CD4-positive, alpha-beta T cell treated with Interleukin-12 subunit alpha and Interleukin-12 subunit beta, for 1 hour (primary cell): ENCODE results near the gene RPS28.
"Not testable (repeated sequence)": the region's sequence is repeated elsewhere in the genome, so short reads cannot be mapped to it uniquely, and the experiment has no call there.

Experiments used
- DNase-seq: peaks from one replicate; pipeline ENCODE4 v3.0.0-alpha.2; 2020

Gene RPS28

DNA sequence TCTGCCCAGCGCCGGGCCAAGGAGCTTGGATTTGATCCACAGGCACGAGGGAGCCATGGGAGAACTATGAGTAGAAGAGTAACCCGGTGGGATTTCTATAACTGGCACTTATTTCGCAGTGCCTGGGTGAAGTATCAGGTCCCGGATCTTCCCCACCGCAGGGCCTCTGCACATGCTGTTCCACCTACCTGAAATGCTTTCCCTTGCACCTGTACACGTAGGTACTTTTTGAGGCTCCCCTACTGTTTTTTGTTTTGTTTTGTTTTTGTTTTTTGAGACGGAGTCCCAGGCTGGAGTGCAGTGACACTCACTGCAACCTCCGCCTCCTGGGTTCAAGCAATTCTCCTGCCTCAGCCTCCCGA is 22.2 kb downstream of the RPS28 start:
- no peak for DNase-seq

DNA sequence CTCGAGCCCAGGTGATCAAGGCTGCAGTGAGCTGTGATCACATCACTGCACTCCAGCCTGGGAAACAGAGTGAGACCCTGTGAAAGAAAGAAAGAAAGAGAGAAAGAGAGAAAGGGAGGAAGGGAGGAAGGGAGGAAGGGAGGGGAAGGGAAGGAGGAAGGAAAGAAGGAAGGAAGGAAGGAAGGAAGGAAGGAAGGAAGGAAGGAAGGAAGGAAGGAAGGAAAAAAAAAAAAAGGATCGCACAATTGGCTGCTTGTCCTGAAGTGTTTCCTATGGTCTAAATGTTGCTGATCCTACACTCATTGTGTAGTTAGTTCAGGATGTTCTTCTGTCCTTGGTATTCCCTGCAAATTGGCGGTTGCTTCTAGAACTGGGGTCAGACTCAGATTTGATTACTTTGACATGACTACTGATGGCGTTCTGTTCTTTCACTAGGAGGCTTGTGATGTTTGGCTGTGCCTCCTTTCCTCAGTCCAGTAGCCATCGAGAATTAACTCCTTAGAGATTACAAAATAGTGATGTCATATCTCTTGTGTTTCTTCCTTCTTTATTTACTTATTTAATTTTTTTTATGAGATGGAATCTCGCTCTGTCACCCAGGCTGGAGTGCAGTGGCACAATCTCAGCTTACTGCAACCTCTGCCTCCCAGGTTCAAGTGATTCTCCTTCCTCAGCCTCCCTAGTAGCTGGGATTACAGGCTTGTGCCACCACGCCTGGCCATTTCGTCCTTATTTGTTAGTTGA is 28.5 kb downstream of the RPS28 start:
- DNase-seq: not testable (repeated sequence)

DNA sequence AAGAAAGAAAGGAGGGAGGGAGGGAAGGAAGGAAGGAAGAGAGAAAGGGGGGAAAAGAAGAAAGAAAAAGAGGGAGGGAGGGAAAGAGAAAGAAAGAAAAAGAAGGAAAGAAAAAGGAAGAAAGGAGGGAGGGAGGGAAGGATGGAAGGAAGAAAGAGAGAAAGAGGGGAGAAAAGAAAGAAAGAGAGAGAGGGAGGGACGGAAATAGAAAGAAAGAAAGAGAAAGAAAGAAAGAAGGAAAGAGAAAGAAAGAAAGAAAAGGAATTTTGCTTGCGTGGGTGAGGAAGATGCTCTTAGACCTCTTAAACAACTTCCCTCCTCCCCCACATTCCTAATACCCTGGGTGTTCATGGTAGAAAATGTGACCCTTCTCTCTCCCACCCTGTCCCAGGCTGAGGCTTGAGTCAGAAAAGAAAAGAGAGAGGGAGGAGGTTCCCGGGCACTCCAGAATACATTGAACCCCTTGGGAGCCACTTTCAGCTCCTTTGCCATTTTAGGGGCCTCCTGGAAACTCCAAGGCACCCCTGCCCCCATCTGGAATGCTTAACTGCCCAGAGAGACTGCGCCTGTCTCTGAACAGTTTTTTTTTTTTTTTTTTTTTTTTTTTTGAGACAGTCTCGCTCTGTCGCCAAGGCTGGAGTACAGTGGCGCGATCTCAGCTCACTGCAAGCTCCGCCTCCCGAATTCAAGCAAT is 31.0 kb downstream of the RPS28 start:
- DNase-seq: no peak

DNA sequence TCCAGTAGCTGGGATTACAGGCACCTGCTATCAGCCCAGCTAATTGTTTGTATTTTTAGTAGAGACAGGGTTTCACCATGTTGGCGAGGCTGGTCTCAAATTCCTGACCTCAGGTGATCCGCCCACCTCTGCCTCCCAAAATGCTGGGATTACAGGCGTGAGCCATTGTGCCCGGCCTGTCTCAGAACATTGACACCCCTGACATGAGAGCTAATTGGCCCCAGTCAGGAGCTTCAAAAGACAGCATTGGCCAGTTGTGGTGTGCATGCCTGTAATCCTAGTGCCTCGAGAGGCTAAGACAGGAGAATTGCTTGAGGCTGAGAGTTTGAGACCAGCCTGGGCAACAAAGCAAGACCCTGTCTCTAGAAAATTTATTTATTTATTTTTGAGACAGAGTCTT is 31.5 kb downstream of the RPS28 start:
- DNase-seq: not testable (repeated sequence)

- no peak for DNase-seq
Observed at GRCh38 chr19:8355631-8356402, 34.5 kb downstream of the RPS28 start.

DNA sequence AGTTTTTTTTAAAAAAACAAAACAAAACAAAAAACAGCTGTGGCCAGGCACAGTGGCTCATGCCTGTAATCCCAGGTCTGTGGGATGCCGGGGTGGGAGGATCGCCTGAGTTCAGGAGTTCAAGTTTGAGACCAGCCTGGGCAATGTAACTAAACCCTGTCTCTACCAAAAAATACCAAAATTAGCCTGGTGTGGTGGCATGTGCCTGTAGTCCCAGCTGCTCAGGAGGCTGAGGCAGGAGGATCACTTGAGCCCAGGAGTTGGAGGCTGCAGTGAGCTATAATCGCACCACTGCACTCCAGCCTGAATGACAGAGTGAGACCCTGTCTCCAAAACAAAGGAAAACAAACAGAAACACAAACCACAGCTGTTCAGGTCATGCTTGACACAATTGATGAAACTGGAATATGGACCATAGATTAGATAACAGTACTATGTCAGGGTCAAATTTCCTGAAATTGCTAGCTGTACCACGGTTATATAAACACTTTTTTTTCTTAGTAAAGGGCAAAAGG is 35.8 kb downstream of the RPS28 start:
- DNase-seq: no peak

GRCh38 chr19:8358948-8359347 is 37.7 kb downstream of the RPS28 start:
- no peak for DNase-seq

GRCh38 chr19:8360196-8360595 is 38.9 kb downstream of the RPS28 start:
- DNase-seq: no peak

GRCh38 chr19:8361921-8362793 is 40.9 kb downstream of the RPS28 start:
- no peak for DNase-seq

DNA sequence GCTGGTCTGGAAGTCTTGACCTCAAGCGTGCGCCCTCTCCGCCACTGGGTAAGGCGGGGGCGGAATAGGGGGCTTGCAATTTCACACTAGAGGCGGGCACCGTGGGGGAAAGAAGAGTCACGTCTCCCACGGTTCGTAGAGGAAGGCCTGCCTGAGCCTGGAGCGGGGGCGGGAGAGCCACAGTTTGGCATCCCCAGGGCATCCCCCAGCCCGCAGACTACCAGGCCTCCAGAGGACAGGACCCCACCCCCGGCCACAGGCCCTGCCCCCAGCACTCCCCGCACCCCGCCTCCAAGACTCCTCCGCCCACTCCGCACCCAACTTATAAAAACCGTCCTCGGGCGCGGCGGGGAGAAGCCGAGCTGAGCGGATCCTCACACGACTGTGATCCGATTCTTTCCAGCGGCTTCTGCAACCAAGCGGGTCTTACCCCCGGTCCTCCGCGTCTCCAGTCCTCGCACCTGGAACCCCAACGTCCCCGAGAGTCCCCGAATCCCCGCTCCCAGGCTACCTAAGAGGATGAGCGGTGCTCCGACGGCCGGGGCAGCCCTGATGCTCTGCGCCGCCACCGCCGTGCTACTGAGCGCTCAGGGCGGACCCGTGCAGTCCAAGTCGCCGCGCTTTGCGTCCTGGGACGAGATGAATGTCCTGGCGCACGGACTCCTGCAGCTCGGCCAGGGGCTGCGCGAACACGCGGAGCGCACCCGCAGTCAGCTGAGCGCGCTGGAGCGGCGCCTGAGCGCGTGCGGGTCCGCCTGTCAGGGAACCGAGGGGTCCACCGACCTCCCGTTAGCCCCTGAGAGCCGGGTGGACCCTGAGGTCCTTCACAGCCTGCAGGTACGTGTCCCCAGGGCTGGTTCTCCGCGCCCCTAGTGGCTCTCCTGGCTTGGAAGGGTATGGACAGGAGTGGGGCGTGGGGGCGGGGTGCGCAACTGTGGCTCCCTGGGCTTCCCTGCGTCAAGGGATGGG is 42.8 kb downstream of the RPS28 start, which contains the start of gene ANGPTL4:
Gene ANGPTL4, plus strand, starts transcription at position 353 of the 969 bp plus-strand sequence. Its CDS starts 167 bp downstream, at position 520.
- peak; percentile 53 for DNase-seq

DNA sequence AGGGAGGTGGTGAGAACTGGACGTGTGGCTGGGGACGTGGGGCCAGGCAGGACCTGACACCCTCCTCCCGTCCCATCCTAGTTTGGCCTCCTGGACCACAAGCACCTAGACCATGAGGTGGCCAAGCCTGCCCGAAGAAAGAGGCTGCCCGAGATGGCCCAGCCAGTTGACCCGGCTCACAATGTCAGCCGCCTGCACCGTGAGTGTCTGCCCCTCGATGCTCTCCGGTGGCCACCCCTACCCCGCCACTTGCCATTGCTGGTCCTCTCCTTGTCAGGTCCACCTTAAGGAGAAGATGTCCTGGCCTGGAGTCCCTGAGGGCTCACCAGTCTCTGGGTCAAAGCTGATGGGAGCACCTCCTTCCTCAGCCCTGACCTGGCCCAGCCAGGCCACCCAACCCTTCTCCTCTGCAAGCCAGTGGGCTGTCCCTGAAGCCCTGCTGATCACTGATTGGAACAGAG is 44.9 kb downstream of the RPS28 start:
- no peak for DNase-seq

DNA sequence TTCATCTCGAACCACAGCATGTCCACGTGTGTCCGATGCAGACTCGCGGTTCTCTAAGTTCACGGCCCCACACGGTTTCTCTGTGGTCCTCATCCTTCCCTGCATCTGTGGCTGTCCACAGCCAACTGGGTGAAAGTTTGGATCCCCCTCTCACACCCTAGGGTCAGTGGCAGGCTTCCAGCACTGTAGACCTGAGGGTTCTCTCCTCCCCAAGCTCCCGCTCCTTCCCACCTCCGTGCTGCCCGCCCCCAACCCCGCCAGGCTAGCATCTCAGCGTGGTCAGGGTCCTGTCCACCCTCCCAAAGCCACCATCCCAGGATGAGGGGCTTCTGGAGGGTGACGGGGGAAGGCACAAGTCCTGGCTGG is 45.6 kb downstream of the RPS28 start:
- no peak for DNase-seq

DNA sequence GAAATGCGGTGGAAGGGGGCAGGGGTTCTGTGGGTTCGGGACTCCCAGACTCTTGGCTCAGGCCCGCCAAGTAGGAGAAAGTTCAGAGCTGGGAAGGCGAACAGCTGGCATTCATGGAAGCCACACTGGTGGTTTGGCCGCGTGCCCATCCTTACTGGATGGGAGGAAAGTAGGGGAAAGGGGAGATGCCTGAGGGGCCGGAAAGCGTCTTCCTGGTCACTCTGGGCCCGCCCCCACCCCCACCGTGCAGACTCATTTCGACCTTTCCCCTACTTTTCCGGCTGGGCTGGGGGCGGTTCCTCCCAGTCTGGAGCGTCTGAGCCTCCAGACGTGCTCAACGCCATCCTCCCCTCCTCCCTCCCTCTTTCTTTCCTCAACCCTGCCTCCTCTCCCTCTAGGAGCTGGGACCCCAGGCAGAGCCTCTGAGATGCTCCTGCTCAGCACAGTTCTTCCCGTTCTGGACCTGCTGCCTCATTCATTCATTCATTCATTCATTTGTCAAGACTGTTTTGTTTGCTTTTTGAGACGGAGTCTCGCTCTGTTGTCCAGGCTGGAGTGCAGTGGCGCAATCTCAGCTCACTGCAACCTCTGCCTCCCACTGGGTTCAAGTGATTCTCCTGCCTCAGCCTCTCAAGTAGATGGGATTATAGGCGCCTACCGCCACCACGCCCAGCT is 46.2 kb downstream of the RPS28 start:
- DNase-seq: no peak

GRCh38 chr19:8370176-8371010 is 49.1 kb downstream of the RPS28 start:
- no peak for DNase-seq

GRCh38 chr19:8371011-8371804 is 49.9 kb downstream of the RPS28 start:
- DNase-seq: no peak
